Activated CD8-positive, alpha-beta memory T cell treated with anti-CD3 and anti-CD28 coated beads for 36 hours (primary cell): ENCODE results near the gene ATP2A1. TPM values are rescaled to one million over a fixed set of nuclear protein-coding genes. Genes with fewer than 3 reads are reported as not detected.
"Not testable (repeated sequence)": the region's sequence is repeated elsewhere in the genome, so short reads cannot be mapped to it uniquely, and the experiment has no call there.

ENCODE experiments used
- CTCF ChIA-PET: fragments of 350-600 bp; sonication (Branson Sonifier 250); formaldehyde crosslinking; loops from one replicate; lab custom pipeline; 2021; ENCODE audit warnings: antibody characterized with exemption; lab: Charles Lee
- POLR2A ChIA-PET: fragments of 350-600 bp; sonication (Branson Sonifier 250); formaldehyde crosslinking; loops from one replicate; lab custom pipeline; 2021; ENCODE audit warnings: antibody characterized with exemption; lab: Charles Lee
- total RNA-seq, 2 experiments: library from RNA; stranded (reverse); gene quantifications; one replicate each; pipeline ENCODE4 v1.2.3, GENCODE V29; 2021

ATP2A1 gene
- total RNA-seq, 2 experiments from 2014 or later = 1.2 to 1.7 TPM

DNA sequence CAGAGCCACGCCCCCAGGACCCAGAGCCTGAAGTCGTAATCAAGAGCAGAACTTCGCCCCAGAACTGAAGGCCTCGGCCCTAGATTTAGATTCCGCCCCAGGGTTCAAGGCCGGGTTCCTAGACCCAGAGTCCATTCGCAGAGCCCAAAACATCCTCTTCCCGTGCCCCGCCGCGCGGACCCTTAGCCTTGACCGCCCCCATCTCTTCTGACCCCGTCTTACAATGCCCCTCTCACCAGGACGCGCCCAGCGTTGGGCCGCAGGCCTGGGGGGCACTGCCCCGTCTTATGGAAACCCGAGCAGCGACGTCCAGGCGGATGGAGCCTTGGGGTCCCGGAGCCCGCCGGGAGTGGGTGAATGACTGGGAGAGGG lies 58.5 kb downstream of the ATP2A1 start:
- ChIA-PET POLR2A (interaction anchor here (0.7 kb wide), 1 partner anchor 114 kb away, joined by 5 read pairs; the partner anchor contains the start of gene ATXN2L), CTCF (interaction anchor here (1.3 kb wide), 1 partner anchor 9 kb away, joined by 5 read pairs; no protein-coding TSS in a partner anchor)

DNA sequence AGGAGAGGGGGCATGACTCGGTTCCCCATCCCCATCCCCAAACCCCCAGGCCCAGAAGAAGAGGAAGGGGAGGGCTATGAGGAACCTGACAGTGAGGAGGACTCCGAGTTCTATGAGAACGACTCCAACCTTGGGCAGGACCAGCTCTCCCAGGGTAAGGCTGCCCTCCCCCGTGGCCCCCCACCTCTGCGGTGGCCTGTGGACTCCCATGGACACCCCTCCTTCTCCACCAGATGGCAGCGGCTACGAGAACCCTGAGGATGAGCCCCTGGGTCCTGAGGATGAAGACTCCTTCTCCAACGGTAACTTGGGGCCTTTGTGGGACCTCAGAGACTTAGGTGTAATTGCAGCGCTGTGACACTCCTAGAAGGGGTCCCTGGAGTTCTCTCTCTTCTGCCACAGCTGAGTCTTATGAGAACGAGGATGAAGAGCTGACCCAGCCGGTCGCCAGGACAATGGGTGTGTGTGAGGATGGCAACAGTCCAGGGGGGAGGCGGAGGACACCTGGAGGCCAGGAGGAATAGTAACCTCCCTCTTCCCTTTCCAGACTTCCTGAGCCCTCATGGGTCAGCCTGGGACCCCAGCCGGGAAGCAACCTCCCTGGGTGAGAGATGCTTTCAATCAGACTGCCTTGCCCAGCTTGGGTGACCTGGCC lies 59.1 kb downstream of the ATP2A1 start:
- ChIA-PET POLR2A (no interaction called here), CTCF (no interaction called here)

GRCh38 chr16:28938721-28939120 lies 60.4 kb downstream of the ATP2A1 start:
- POLR2A ChIA-PET = no interaction called here
- CTCF ChIA-PET = interaction anchor here (0.8 kb wide), 1 partner anchor 15 kb away, joined by 3 read pairs; no protein-coding TSS in a partner anchor

- POLR2A ChIA-PET, CTCF ChIA-PET: not testable (repeated sequence)
These were observed 61.5 kb downstream of the ATP2A1 start for GRCh38 chr16:28939825-28940224.

- ChIA-PET POLR2A (no interaction called here), CTCF (interaction anchor here (1.5 kb wide), 1 partner anchor 122 kb away, joined by 3 read pairs; no protein-coding TSS in a partner anchor)
These were observed 65.0 kb downstream of the ATP2A1 start for GRCh38 chr16:28943281-28943680.

GRCh38 chr16:28946681-28947080 lies 68.4 kb downstream of the ATP2A1 start:
- CTCF ChIA-PET = interaction anchor here (1.1 kb wide), 1 partner anchor 115 kb away, joined by 3 read pairs; no protein-coding TSS in a partner anchor
- POLR2A ChIA-PET = no interaction called here

DNA sequence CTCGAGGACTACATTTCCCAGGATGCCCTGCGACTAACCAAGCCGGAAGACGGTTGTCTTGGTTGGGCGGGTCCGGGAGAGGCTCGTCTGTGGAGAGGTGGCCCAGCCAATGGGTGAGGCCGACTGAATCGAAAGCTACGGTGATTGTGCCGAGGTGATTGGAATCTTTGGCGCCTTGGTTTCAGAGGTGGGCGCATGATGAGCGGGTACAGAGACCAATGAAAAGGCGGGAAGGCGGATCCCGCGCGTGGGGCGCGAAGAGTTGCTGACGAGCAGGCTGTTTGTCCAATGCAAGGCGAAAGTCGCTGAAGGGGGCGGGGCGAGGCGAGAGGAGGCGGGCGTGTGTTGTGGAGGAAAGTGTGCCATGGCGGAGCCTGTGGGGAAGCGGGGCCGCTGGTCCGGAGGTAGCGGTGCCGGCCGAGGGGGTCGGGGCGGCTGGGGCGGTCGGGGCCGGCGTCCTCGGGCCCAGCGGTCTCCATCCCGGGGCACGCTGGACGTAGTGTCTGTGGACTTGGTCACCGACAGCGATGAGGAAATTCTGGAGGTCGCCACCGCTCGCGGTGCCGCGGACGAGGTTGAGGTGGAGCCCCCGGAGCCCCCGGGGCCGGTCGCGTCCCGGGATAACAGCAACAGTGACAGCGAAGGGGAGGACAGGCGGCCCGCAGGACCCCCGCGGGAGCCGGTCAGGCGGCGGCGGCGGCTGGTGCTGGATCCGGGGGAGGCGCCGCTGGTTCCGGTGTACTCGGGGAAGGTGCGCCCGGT lies 72.5 kb downstream of the ATP2A1 start, which contains the start of gene NFATC2IP:
NFATC2IP (plus strand) TSS at position 290 of the 762 bp plus-strand sequence; CDS start at position 365, 75 bp downstream.
- ChIA-PET CTCF (interaction anchor here (0.5 to 1.3 kb wide), 3 partner anchors 87 to 127 kb away, joined by 3 read pairs; partner anchors contain the start of gene SH2B1), POLR2A (interaction anchor here (0.9 to 1.2 kb wide), 4 partner anchors 23 to 127 kb away, joined by 3 to 4 read pairs (median 3); partner anchors contain the start of gene TUFM)

GRCh38 chr16:28951410-28951943 lies 73.2 kb downstream of the ATP2A1 start:
- ChIA-PET POLR2A (interaction anchor here (0.6 to 1.0 kb wide), 2 partner anchors 14 to 86 kb away, joined by 3 read pairs; no protein-coding TSS in a partner anchor), CTCF (interaction anchor here (1.2 kb wide), 1 partner anchor 87 kb away, joined by 3 read pairs; the partner anchor contains the start of gene SH2B1)

Other genes starting within 250 kb of the ATP2A1 start
- gene NPIPB8, start 240.4 kb upstream of the ATP2A1 start, total RNA-seq = 1 to 10 TPM in 1 of 2 experiments, under 1 TPM in 1; 0.90 to 1.1 TPM
- 100 to 1,000 TPM; 793 to 795 TPM for gene EIF3C, start 167.0 kb upstream of the ATP2A1 start, total RNA-seq
- 1 to 10 TPM in 1 of 2 experiments, under 1 TPM in 1; 0.67 to 2.3 TPM for gene NPIPB9, start 126.7 kb upstream of the ATP2A1 start, total RNA-seq
- 100 to 1,000 TPM; 253 to 260 TPM for gene ATXN2L, start 55.5 kb upstream of the ATP2A1 start, total RNA-seq
- gene TUFM, start 32.1 kb upstream of the ATP2A1 start, total RNA-seq = 100 to 1,000 TPM; 364 TPM
- gene SH2B1, start 14.6 kb upstream of the ATP2A1 start, total RNA-seq = 10 to 100 TPM; 39.4 to 46.2 TPM
- 10 to 100 TPM; 15.4 to 17.0 TPM for gene RABEP2, start 46.8 kb downstream of the ATP2A1 start, total RNA-seq
- under 1 TPM in 1 of 2 experiments, not detected in 1; 0.34 TPM for gene CD19, start 53.5 kb downstream of the ATP2A1 start, total RNA-seq
- 10 to 100 TPM; 79.8 to 85.0 TPM for gene NFATC2IP, start 72.4 kb downstream of the ATP2A1 start, total RNA-seq
- gene SPNS1, start 96.3 kb downstream of the ATP2A1 start, total RNA-seq = 10 to 100 TPM; 28.5 to 29.0 TPM
- gene LAT, start 106.6 kb downstream of the ATP2A1 start, total RNA-seq = 100 to 1,000 TPM; 175 to 177 TPM